Tibial nerve (tissue), 4 donors: ENCODE measurements around the gene TFIP11.

Experiments
- EP300 ChIP-seq, 2 donors: sonication (generic); formaldehyde crosslinking; IDR thresholded peaks; one replicate each; pipeline ENCODE4 v1.6.1; 2017; ENCODE audit warnings: antibody characterized with exemption in 2 of 2, mild to moderate bottlenecking in 1 of 2
- POLR2A ChIP-seq, 2 donors: fragments of 450-650 bp; IDR thresholded peaks; one replicate each; pipeline ENCODE4 v1.6.1; 2017; ENCODE audit warnings: antibody characterized with exemption in 2 of 2, mild to moderate bottlenecking in 2 of 2, moderate library complexity in 2 of 2
- TF ChIP-seq, protein P1 (sequence below), 5 experiments: fragments of 200-600 bp in 3 of 5; fragments of 450-650 bp in 2 of 5; sonication (generic) in 3 of 5; IDR thresholded peaks; one replicate each; pipeline ENCODE4 v1.5.1; 2016 to 2019; ENCODE audit warnings: antibody characterized with exemption in 5 of 5, mild to moderate bottlenecking in 3 of 5, moderate library complexity in 2 of 5

GRCh38 chr22:26443901-26444690, 68.2 kb downstream of the TFIP11 start:
- TF ChIP-seq, protein P1, sequence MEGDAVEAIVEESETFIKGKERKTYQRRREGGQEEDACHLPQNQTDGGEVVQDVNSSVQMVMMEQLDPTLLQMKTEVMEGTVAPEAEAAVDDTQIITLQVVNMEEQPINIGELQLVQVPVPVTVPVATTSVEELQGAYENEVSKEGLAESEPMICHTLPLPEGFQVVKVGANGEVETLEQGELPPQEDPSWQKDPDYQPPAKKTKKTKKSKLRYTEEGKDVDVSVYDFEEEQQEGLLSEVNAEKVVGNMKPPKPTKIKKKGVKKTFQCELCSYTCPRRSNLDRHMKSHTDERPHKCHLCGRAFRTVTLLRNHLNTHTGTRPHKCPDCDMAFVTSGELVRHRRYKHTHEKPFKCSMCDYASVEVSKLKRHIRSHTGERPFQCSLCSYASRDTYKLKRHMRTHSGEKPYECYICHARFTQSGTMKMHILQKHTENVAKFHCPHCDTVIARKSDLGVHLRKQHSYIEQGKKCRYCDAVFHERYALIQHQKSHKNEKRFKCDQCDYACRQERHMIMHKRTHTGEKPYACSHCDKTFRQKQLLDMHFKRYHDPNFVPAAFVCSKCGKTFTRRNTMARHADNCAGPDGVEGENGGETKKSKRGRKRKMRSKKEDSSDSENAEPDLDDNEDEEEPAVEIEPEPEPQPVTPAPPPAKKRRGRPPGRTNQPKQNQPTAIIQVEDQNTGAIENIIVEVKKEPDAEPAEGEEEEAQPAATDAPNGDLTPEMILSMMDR (IDR thresholded peaks at IDR 0.05): no peak
- TF ChIP-seq POLR2A (IDR thresholded peaks at IDR 0.05): no peak
- TF ChIP-seq EP300 (IDR thresholded peaks at IDR 0.05): no peak
